Keratinocyte (primary cell): ENCODE results near the gene LSM14B.

Experiments used
- EZH2 ChIP-seq: IDR thresholded peaks from one replicate; pipeline ENCODE4 v1.6.1; 2012; ENCODE audit warnings: inconsistent platforms, mild to moderate bottlenecking, low read length, moderate library complexity
- TF ChIP-seq, protein P1 (sequence below), 3 experiments: IDR thresholded peaks in 1 of 3; conservative IDR thresholded peaks in 1 of 3; optimal IDR thresholded peaks in 1 of 3; 2 replicates in 2 of 3; 3 replicates in 1 of 3; pipeline versions ENCODE3 to v1.5.1; 2011; ENCODE audit warnings: low read length in 3 of 3, mild to moderate bottlenecking in 3 of 3, moderate library complexity in 2 of 3, control low read depth in 1 of 3, inconsistent platforms in 1 of 3; ENCODE audit not compliant: insufficient read depth in 2 of 3; ENCODE audit errors: extremely low read depth in 1 of 3

DNA sequence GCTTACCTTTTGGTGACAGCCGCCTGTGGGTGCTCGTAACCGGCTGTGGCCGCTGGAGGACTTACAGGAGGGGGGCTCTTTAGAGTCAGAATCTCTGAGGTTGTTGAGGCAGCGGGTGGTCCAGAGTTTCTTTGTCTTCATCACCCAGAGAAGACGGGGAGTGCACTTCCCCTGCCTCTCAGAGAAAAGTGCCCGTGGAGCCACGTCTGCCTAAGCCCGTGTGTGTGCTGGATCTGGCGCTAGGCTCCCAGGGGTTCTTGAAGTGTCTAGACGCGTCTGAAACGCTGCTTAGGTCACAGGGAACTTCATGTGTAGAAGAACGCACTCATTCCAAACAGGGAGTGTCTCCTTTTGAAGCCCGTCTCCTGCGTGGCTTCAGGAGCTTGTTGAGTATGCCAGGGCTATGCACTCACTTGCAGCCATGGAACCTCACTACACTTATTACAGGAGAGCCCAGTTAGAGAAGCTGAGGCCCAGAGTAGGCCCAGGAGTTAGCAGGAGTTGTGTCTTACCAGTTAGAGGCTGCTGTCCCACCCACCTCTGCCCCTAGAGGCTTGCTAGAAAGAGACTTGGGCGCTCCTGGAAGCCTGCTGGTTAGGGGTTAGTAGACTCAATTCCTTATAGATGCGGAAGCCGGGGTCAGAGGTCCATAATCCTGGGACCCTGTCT, 1.3 kb downstream of the LSM14B start:
- TF ChIP-seq, protein P1, sequence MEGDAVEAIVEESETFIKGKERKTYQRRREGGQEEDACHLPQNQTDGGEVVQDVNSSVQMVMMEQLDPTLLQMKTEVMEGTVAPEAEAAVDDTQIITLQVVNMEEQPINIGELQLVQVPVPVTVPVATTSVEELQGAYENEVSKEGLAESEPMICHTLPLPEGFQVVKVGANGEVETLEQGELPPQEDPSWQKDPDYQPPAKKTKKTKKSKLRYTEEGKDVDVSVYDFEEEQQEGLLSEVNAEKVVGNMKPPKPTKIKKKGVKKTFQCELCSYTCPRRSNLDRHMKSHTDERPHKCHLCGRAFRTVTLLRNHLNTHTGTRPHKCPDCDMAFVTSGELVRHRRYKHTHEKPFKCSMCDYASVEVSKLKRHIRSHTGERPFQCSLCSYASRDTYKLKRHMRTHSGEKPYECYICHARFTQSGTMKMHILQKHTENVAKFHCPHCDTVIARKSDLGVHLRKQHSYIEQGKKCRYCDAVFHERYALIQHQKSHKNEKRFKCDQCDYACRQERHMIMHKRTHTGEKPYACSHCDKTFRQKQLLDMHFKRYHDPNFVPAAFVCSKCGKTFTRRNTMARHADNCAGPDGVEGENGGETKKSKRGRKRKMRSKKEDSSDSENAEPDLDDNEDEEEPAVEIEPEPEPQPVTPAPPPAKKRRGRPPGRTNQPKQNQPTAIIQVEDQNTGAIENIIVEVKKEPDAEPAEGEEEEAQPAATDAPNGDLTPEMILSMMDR (optimal IDR thresholded peaks at IDR 0.05 in 1 of 3, IDR thresholded peaks at IDR 0.05 in 1 of 3, conservative IDR thresholded peaks at IDR 0.05 in 1 of 3; ENCODE audit: extremely low read depth in 1 of 3, insufficient read depth in 2 of 3, low read length in 3 of 3), result peak in 1 of 3 experiments; percentile 14
- TF ChIP-seq EZH2, result no peak
